ENCODE measurements around the gene SRCIN1.

SRCIN1 gene

DNA sequence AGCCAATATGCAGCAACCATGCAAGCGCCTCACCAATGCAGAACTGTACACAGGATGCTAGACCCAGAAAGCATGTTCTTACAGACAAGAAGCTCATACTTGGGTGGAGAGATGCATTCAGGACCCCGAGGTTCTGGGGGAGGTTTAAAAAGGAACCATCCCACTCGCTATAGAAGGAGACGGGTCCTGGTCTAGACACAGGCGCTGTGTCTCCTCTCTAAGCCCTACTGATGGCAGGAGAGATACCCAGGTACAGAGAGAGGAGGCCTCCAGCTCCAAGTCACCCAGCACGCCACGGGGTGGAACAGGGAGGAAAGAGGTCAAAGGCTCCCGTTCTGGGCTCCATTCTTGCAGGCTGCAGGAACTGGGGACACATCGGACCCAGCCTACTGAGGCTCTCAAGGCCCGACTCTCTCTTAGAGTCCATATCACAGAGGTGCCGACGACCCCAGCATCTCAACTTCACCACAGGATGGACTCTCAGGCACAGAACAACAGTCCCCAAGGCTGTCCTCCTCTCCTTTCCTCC lies 28.0 kb downstream of the SRCIN1 start:
- DNase-seq = no peak

- no peak for DNase-seq
Measured at GRCh38 chr17:38577244-38577643, 28.5 kb downstream of the SRCIN1 start.

- DNase-seq = no peak
Measured at GRCh38 chr17:38575781-38576180, 30.0 kb downstream of the SRCIN1 start.

DNA sequence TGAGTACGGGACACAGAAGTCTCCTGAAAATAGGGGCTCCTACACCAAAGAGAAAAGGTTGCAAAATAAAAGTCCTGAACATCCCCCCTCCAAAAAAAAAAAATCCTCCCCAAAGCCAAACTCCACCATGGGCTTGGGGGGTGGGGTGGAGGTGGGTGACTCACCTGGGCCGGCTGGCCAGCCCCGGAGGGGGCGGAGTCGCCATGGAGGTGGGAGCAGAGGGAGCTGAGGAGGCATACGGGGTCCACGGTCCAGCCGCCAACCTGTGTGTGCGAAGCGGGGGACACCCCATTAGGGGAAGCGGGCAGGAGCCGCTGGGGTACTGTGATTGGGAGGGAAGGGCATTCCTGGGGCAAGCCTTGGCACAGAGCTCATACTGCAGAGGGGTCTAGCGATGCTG lies 31.0 kb downstream of the SRCIN1 start:
- no peak for DNase-seq

- no peak for DNase-seq
Measured at GRCh38 chr17:38572669-38573365, 32.9 kb downstream of the SRCIN1 start.

DNA sequence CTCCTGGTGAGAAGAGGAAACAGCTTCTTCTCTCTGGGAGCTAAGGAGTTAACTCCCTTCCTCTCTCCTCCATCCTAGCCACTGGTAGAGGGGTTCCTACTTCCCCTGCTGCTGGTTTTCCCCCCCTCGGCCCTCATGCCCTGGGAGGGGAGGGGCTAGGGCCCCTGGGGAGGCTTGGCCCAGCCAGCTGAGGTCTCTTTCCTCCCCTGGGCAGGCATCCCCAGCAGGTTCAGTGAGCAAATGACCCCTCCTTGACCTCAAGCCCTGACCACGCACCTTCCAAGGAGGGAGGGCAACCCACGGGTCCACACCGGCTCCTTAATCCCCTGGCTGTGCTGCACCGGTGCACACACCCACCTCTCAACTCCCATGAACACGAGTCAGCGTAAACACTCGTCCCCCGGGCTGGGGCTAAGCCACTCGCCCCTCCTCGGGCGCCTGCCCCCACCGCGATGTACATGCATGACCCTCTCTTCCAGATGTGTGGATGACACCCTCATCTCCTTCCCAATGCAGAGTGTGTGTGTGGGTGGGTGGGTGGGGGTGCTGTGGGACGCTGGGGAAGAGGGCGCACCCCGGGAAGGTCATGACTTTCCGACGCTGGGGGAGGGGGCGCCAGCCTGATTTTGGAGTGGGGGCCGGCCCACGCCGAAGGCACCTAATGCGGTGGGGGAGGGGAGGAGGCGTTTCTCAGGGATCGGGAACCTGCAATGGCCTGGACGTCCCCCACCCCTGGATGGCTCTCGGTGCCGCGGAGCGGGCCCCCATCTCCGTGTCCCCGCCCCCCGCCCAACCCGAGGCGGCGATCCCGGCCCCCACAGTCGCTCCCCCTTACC lies 33.7 kb downstream of the SRCIN1 start:
- no peak for DNase-seq

DNA sequence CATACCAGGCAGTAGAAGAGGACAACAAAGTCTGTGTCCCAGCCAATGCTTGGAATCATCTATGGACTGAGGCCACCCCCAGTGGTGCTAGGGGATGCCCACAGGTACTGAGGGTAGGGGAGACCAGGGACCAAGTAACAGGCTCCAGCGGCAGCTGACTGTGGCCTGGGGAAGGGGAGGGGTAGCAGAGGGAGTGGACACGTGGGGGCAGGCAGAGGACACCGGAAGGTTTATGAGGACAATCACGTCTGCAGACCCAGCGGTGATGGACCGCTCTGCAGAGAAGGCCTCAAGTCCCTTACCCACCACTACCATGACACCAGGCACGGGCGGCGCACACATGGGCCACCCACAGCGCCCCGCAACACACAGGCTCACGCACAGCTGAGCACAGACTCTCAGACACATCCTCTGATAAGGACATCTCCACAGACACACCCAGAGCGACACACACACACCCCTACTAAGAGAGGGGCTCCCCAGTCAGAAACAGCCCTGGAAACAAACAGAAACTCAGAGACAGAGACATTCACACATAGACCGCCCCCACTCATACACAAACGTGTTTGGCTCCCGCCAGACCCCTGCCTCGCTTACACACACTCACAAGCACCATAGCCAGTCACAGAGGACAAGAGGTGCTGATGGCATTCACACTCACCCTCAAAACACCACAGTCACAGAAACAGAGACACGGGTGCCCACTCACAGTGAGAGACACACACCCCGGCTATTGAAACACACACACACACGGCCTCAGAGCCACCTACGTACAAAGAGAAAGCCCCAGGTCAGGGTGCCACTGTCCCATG lies 35.8 kb downstream of the SRCIN1 start:
- no peak for DNase-seq

GRCh38 chr17:38568845-38569510 lies 36.8 kb downstream of the SRCIN1 start:
- DNase-seq = no peak

DNA sequence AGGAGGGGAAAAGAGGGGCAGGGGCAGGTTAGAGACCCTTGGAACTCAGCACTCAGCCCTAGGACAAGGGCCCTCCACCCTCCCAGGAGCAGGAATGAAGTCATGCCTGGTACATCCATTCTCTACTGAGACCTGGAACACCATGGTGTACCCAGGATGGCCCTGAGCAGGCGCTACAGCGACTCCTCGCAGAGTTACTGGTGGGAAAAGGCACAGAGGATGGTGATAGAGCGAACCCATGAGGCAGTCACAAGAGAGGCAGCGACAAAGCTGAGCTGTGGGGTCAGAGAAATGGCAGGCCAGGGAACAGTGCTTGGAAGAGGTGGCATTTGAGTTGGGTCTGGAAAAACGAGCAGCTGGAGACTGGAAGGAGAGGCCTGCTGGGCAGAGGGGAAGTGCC lies 37.5 kb downstream of the SRCIN1 start:
- no peak for DNase-seq

GRCh38 chr17:38567350-38567749 lies 38.4 kb downstream of the SRCIN1 start:
- no peak for DNase-seq

DNA sequence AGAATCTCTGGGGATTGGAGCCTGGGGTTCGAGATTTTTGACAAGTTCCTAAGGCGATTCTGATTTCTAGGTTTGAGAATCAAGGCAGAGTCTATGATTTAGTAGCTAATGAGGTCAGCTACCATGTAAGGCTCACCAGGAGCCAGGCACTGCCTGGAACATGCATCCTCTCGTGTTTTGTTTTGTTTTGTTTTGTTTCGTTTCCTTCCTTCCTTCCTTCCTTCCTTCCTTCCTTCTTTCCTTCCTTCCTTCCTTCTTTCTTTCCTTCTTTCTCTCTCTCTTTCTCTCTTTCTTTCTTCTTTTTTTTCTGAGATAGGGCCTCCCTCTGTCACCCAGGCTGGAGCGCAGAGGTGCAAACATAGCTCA lies 39.1 kb downstream of the SRCIN1 start:
- DNase-seq = no peak

- no peak for DNase-seq
Measured at GRCh38 chr17:38565853-38566665, 39.7 kb downstream of the SRCIN1 start.

DNA sequence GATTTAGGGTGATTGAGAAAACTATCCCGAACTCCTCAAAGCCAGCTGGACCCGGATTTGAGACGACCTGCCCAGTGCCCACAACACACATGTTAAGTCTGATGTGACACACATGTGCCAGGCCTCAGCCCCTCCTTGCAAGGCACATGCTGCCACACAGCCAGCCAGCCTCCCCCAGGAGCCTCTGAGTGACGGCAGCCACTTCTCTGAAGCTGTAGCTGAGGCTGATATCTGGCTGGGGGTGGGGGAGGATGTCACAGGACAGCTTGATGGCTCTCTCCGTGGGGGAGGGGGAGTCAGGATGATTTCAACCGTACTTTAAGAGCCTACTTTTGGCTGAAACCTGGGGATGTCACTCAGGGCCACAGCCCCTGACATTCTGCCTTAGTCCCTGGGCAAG lies 40.9 kb downstream of the SRCIN1 start:
- DNase-seq = no peak

GRCh38 chr17:38564254-38564837 lies 41.4 kb downstream of the SRCIN1 start:
- DNase-seq = no peak

DNA sequence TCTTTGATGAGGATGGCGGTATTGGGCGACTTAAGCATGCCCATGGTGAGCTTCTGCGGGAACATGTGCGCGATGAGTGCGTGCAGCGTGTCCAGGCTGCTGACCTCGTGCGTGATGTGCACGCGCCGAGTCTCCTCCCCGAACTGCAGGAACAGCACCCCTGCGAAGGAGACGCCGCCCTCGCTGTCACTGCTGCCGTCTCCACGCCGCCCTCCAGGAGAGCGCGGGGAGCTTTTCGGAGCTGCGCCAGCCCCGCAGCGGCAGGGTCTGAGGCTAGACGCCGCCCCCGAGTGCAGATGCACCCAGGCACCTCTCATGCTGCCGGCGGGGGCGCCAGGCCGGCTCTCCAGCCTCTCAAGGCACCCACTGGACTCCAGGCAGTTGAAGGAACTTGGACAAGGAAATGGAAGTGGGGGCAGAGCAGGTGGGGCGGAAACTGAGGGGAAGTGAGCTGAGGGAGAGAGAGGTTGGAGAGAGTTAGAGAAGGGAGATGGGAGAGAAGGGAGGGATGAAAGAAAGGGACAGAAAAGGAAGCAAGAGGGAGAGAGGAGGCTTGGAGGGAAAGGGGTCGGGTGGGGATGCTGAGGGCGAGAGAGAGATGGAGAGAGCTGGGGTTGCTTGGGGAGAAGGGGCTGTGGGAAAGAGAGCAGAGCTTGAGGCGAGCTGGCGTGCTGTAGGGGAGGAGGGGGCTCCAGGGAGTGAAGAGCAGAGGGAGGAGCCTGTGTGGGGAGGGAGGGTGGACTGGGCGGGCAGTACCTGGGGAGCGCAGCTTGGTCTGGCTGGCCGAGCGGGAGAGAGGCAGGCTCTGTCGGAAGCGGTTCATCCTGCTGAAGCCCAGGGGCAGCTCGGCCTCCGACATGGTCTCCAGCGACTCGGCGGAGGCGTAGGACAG lies 42.1 kb downstream of the SRCIN1 start:
- no peak for DNase-seq

DNA sequence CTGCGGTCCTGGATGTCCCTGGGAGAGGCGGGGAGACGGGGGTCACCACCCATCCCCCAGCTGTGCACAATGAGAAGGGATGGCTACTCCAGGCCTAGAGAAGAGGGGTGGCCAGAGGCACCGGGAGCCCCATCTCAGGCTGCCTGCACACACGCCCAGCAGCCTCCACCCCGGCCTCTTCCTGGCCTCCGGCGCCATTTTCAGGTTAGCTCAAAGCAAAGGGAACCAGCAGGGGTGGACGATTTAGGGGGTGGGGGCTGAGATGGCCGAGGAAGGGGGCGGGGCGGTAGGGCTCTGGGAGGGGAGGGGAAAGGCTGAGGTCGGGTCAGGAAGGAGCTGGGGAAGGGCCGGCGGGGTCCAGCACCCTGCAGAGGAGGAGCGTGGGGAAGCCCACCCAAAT lies 42.8 kb downstream of the SRCIN1 start:
- no peak for DNase-seq

DNA sequence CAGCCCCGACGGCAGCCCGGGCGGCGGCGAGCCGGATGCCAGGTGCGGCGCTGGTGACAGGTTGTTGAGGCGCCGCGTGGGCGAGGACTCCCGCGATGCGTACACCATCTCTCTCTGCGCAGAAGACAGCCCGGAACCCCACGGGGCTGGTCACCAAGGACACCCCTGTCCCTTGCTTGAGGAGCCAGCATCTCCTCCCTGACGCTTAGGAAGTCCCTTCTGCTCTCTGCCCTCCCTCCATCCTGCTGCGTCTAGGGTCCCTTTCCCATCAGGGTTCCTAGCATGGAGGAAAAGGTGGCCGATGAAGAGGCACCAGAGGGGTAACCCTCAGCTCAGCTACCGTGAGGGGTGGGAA lies 43.6 kb downstream of the SRCIN1 start:
- no peak for DNase-seq

DNA sequence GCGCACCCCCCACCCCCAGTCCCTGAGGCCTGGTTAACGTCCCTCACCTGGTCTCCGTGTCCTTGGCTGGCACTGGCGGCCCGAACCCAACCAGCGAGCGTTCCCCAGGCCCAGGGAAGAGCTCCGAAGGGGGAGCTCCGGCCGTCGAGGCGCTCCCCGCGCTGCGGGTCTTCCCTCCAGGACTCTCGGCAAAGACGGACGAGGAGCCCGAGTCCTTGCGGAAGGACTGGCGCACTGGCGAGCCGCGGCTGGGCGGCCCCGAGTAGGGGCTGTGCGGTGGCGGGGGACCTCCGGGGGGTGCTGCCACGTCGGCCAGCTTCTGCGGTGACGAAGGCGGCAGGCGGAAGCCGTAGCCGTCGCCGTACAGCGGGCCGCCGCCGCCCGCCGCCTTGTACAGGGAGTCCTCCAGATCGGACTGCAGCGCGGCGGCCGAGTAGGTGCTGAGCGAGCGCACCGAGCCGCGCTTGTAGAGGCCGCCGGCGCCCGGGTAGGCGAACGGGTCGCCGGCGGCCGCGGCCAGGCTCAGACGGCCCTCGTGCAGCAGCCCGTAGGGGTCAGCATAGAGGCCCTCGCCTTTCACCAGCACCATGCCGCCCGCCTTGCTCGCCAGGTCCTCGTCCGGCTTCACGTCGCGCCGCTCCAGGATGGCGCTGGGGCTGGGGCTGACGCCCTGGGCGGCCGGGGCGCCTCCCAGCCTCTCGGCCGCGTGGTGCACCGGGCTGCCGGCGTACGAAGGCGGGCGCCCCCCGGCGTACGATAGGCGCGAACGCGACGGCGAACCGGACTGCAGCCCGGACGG lies 44.1 kb downstream of the SRCIN1 start:
- DNase-seq = no peak

DNA sequence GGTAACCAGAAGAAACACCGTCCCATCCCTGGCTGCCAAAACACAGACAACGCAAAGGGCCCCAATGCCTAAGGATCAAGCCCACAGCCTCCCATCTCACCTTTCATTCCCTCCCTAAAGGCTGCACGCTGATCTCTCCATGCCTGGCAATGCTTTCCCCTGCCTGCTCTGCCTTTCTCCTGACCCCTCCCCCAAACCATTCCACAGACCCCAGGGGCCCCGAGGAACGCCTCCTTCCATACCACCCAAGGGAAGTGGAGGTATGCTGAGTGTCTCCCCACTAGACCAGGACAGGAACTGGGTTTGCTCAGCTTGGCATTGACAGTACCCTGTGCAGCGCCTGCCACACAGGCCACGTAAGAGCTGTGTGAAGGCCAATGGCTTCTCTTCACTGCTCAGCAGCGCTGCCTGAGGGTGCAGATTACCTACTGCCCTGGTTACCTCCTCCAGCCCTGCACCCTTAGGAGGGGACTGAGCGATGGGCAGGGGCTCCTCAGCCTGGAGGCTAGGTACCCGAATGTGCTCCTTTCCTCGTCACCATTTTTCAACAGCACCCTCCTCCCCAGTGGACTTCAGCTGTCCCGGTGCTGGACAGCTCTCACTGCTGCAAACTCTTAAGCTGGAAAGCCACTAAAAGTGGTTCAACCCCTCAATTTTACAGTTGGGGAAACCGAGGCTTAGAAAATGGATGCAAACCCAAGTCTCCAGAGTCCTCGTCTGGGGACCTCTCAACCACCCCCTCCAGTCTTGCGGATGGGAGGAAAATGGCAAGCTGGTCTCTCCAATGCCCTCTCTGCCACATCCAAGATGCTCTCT lies 45.0 kb downstream of the SRCIN1 start:
- DNase-seq = no peak
